GM21723 (cell line): ENCODE results near the gene RTN4.

ENCODE experiments used
- ATAC-seq: cut with Tn5 transposase; IDR thresholded peaks from one replicate; pipeline ENCODE4 v1.9.1; 2021; ENCODE audit warnings: mild to moderate bottlenecking, moderate library complexity; ENCODE audit not compliant: unreplicated experiment

Gene RTN4

GRCh38 chr2:54955358-54956110 is 94.7 kb downstream of the RTN4 start:
- no peak for ATAC-seq

GRCh38 chr2:54954705-54955357 is 95.4 kb downstream of the RTN4 start:
- no peak for ATAC-seq

- no peak for ATAC-seq
These were observed 96.1 kb downstream of the RTN4 start for GRCh38 chr2:54954158-54954557.

- no peak for ATAC-seq
These were observed 97.2 kb downstream of the RTN4 start for GRCh38 chr2:54952978-54953456.

- no peak for ATAC-seq
These were observed 97.8 kb downstream of the RTN4 start for GRCh38 chr2:54952425-54952824.

- no peak for ATAC-seq
These were observed 99.4 kb downstream of the RTN4 start for GRCh38 chr2:54950811-54951210.

GRCh38 chr2:54949431-54949830 is 100.8 kb downstream of the RTN4 start:
- no peak for ATAC-seq

GRCh38 chr2:54948120-54948519 is 102.1 kb downstream of the RTN4 start:
- no peak for ATAC-seq

GRCh38 chr2:54947646-54948045 is 102.6 kb downstream of the RTN4 start:
- no peak for ATAC-seq

GRCh38 chr2:54947136-54947535 is 103.1 kb downstream of the RTN4 start:
- no peak for ATAC-seq

- no peak for ATAC-seq
These were observed 103.9 kb downstream of the RTN4 start for GRCh38 chr2:54946220-54946805.

- ATAC-seq = no peak
These were observed 104.6 kb downstream of the RTN4 start for GRCh38 chr2:54945391-54946219.

- ATAC-seq = no peak
These were observed 105.4 kb downstream of the RTN4 start for GRCh38 chr2:54944724-54945326.

- ATAC-seq = no peak
These were observed 107.9 kb downstream of the RTN4 start for GRCh38 chr2:54942373-54942772.

- ATAC-seq = no peak
These were observed 108.8 kb downstream of the RTN4 start for GRCh38 chr2:54941248-54941984.

GRCh38 chr2:54940723-54941122 is 109.5 kb downstream of the RTN4 start:
- ATAC-seq = no peak

- ATAC-seq = no peak
These were observed 110.7 kb downstream of the RTN4 start for GRCh38 chr2:54939446-54940118.

- ATAC-seq = no peak
These were observed 113.5 kb downstream of the RTN4 start for GRCh38 chr2:54936766-54937165.

- no peak for ATAC-seq
These were observed 114.9 kb downstream of the RTN4 start for GRCh38 chr2:54935389-54935788.

- no peak for ATAC-seq
These were observed 118.8 kb downstream of the RTN4 start for GRCh38 chr2:54931473-54931872.
